ENCODE measurements around the gene RANBP3L. TPM values are rescaled to one million over a fixed set of nuclear protein-coding genes. Genes with fewer than 3 reads are reported as not detected.

The RANBP3L gene
- total and polyA plus RNA-seq, 2 of the 4 experiments (the other 2 are of a cell fraction), result not detected

GRCh38 chr5:36270175-36270574, 31.5 kb downstream of the RANBP3L start:
- Histone ChIP-seq H2AFZ (replicated peaks; ENCODE audit: low read length, poor library complexity) (no peak overlapping the region), H2BK120ac (ENCODE audit: low read depth, low read length) (no peak overlapping the region), H3K4ac (ENCODE audit: low read depth, low read length) (no peak overlapping the region), H4K20me1 (ENCODE audit: insufficient read depth, low read length) (no peaks in the 10 kb centered on the region), H3K4me3 (ENCODE audit: insufficient read depth, low read depth, low read length) (no peak overlapping the region), H2AK9ac (replicated peaks; ENCODE audit: low read depth, low read length, poor library complexity) (no peak overlapping the region), H2BK15ac (ENCODE audit: low read depth, low read length) (no peak overlapping the region), H3K9me3 (ENCODE audit: control insufficient read depth, insufficient read depth, low read length) (no peaks in the 10 kb centered on the region), H3K23ac (ENCODE audit: low read depth, low read length) (no peak overlapping the region), H3K27ac (ENCODE audit: insufficient read depth, low read length) (no peak overlapping the region), H3K4me1 (ENCODE audit: control insufficient read depth, insufficient read depth, low read length) (no peaks in the 10 kb centered on the region), H2AK5ac (ENCODE audit: low read depth, low read length) (no peak overlapping the region), H3K27me3 (ENCODE audit: control insufficient read depth, insufficient read depth, low read length) (peaks cover 4% of the 10 kb centered on the region), H3K9me1 (ENCODE audit: insufficient read depth, low read length) (no peaks in the 10 kb centered on the region), H4K91ac (ENCODE audit: insufficient read depth, low read depth, low read length) (no peak overlapping the region), H2BK5ac (ENCODE audit: low read depth, low read length, poor library complexity, severe bottlenecking) (no peak overlapping the region), H3K79me1 (ENCODE audit: low read depth in 1 of 2, low read length in 2 of 2) (no peaks in the 10 kb centered on the region), H3K14ac (replicated peaks; ENCODE audit: low read depth, low read length) (no peak overlapping the region), H2BK20ac (ENCODE audit: low read depth, low read length) (no peak overlapping the region), H3K4me2 (ENCODE audit: low read depth, low read length) (no peak overlapping the region), H4K5ac (ENCODE audit: low read depth, low read length) (no peak overlapping the region), H3K9ac (ENCODE audit: low read depth, low read length) (no peak overlapping the region), H3K56ac (ENCODE audit: extremely low read depth, insufficient read depth, low read length) (no peak overlapping the region), H3K36me3 (ENCODE audit: control insufficient read depth, insufficient read depth, low read length) (no peaks in the 10 kb centered on the region), H3K18ac (ENCODE audit: low read depth, low read length) (no peak overlapping the region), H4K8ac (ENCODE audit: low read depth in 2 of 2, low read length in 2 of 2) (no peak overlapping the region)
- ATAC-seq (ENCODE audit: low read depth) (no peak), DNase-seq (no peak)
- intact Hi-C loops (cut with micrococcal nuclease), result no loop called here
- POLR2A ChIA-PET (ENCODE audit: unreplicated experiment), result no interaction called here
- TF ChIP-seq RFX5 (IDR thresholded peaks at IDR 0.05; ENCODE audit: low read depth, low read length) (no peak), SMC3 (IDR thresholded peaks at IDR 0.05; ENCODE audit: low read depth, low read length) (no peak), BHLHE40 (IDR thresholded peaks at IDR 0.05; ENCODE audit: low read depth, low read length) (no peak), CEBPB (IDR thresholded peaks at IDR 0.05; ENCODE audit: low read depth, low read length) (no peak), RCOR1 (IDR thresholded peaks at IDR 0.05; ENCODE audit: insufficient replicate concordance, low read length) (no peak), POLR2A (IDR thresholded peaks at IDR 0.05; ENCODE audit: low read depth, low read length) (no peak), CTCF (conservative IDR thresholded peaks at IDR 0.05; ENCODE audit: low read depth, low read length) (no peak), USF2 (IDR thresholded peaks at IDR 0.05; ENCODE audit: low read depth, low read length) (no peak), NFE2L2 (IDR thresholded peaks at IDR 0.05; ENCODE audit: low read depth, low read length) (no peak), MAFK (IDR thresholded peaks at IDR 0.05; ENCODE audit: low read depth, low read length) (no peak), ELK1 (IDR thresholded peaks at IDR 0.05; ENCODE audit: borderline replicate concordance, low read depth, low read length) (no peak), FOS (IDR thresholded peaks at IDR 0.05; ENCODE audit: low read depth, low read length) (no peak), CHD1 (IDR thresholded peaks at IDR 0.05; ENCODE audit: low read depth, low read length) (no peak)
- in situ Hi-C loops (cut with MboI; ENCODE audit: low sequenced_read_pairs), result no loop called here
- CTCF ChIA-PET, result no interaction called here
- WGBS, 2 experiments (ENCODE audit: extremely low coverage in 2 of 2, insufficient read length in 1 of 2), result no CpG with 5 or more reads among the region's 3 CpGs
- dilution Hi-C loops (cut with HindIII; ENCODE audit: low sequenced_read_pairs, unreplicated experiment), result no loop called here
- no TSS peak for BruUV-seq (replicated peaks)

Measured in IMR-90 (cell line).